GM23248 (cell line): ENCODE data around the gene CTNNAL1.

Experiments
- EZH2 ChIP-seq: fragments of 200-600 bp; sonication (generic); IDR thresholded peaks from 2 replicates; pipeline ENCODE4 v1.6.1; 2018; ENCODE audit warnings: antibody characterized with exemption, mild to moderate bottlenecking; ENCODE audit not compliant: insufficient read depth, poor library complexity, severe bottlenecking
- EZH2phosphoT487 ChIP-seq: fragments of 200-600 bp; sonication (generic); IDR thresholded peaks from 2 replicates; pipeline ENCODE4 v1.6.1; 2018; ENCODE audit warnings: antibody characterized with exemption, moderate library complexity, mild to moderate bottlenecking, low read depth; ENCODE audit not compliant: insufficient read depth

GRCh38 chr9:108983885-108984284, 29.4 kb downstream of the CTNNAL1 start:
- no peak for TF ChIP-seq EZH2
- TF ChIP-seq EZH2phosphoT487: no peak
